ENCODE data around the gene IDE. TPM values are rescaled to one million over a fixed set of nuclear protein-coding genes. Genes with fewer than 3 reads are reported as not detected.

Gene IDE
- total RNA-seq, 1 donor from 2014 or later: 45.3 TPM

Other genes with a start within 250 kb of the IDE start
- 41.4 and 44.9 TPM in 2 replicates for gene KIF11, start 19.0 kb upstream of the IDE start, total RNA-seq
- 0.32 and 0.46 TPM in 2 replicates for gene HHEX, start 115.9 kb upstream of the IDE start, total RNA-seq